GM18907 (cell line): Measurements from ENCODE around the gene MYL12A.

Experiments
- ATAC-seq: cut with Tn5 transposase; IDR thresholded peaks from one replicate; pipeline ENCODE4 v1.9.1; 2021; ENCODE audit warnings: mild to moderate bottlenecking, moderate library complexity; ENCODE audit not compliant: unreplicated experiment

MYL12A gene

GRCh38 chr18:3279201-3280185, 31.9 kb downstream of the MYL12A start:
- ATAC-seq = peak; percentile 83

GRCh38 chr18:3281456-3282400, 34.1 kb downstream of the MYL12A start:
- peak; percentile 45 for ATAC-seq

GRCh38 chr18:3283253-3283863, 35.8 kb downstream of the MYL12A start:
- no peak for ATAC-seq

GRCh38 chr18:3283908-3284307, 36.3 kb downstream of the MYL12A start:
- no peak for ATAC-seq

GRCh38 chr18:3284501-3284900, 36.9 kb downstream of the MYL12A start:
- no peak for ATAC-seq

GRCh38 chr18:3286159-3286558, 38.6 kb downstream of the MYL12A start:
- ATAC-seq = no peak

- ATAC-seq = no peak
Observed at GRCh38 chr18:3293196-3293951, 45.8 kb downstream of the MYL12A start.

- no peak for ATAC-seq
Observed at GRCh38 chr18:3294435-3295080, 47.0 kb downstream of the MYL12A start.

GRCh38 chr18:3297025-3297984, 49.7 kb downstream of the MYL12A start:
- peak; percentile 100 for ATAC-seq

- ATAC-seq = no peak
Observed at GRCh38 chr18:3304832-3305231, 57.2 kb downstream of the MYL12A start.

- ATAC-seq = no peak
Observed at GRCh38 chr18:3305354-3305762, 57.8 kb downstream of the MYL12A start.
